Activated CD4-positive, alpha-beta T cell treated with anti-CD3 and anti-CD28 coated beads, Interleukin-2, amount 10 ng/mL, durations not matched to agents 24 days and 14 days (primary cell): ENCODE data around the gene SRP54. TPM values are rescaled to one million over a fixed set of nuclear protein-coding genes. Genes with fewer than 3 reads are reported as not detected.

Source experiments
- total RNA-seq: library from RNA; stranded (reverse); gene quantifications from 2 replicates; pipeline ENCODE4 v1.2.3, GENCODE V29; 2022

SRP54 gene
- total RNA-seq, 1 donor from 2014 or later = 73.6 TPM

Other genes starting within 250 kb of the SRP54 start
- gene BAZ1A, start 107.6 kb upstream of the SRP54 start, total RNA-seq = 89.7 TPM in 2 replicates
- gene FAM177A1, start 63.3 kb downstream of the SRP54 start, total RNA-seq = 37.9 and 41.6 TPM in 2 replicates
- gene PPP2R3C, start 139.0 kb downstream of the SRP54 start, total RNA-seq = 51.6 and 58.1 TPM in 2 replicates
- gene PRORP, start 139.6 kb downstream of the SRP54 start, total RNA-seq = 35.6 and 41.1 TPM in 2 replicates